ENCODE measurements around the gene NR2C2AP.

The NR2C2AP gene

GRCh38 chr19:19213426-19214158 lies 10.4 kb upstream of the NR2C2AP start:
- H3K9ac ChIP-seq (ENCODE audit: low read length) = no peak overlapping the region
- no peak overlapping the region for H3K4me3 ChIP-seq (ENCODE audit: low read length)
- no peaks in the 10 kb centered on the region for H3K36me3 ChIP-seq (ENCODE audit: control insufficient read depth, low read depth, low read length)
- no peaks in the 10 kb centered on the region for H3K4me1 ChIP-seq (ENCODE audit: control insufficient read depth, low read depth, low read length)
- H3K27ac ChIP-seq (ENCODE audit: low read length) = no peak overlapping the region
- H3K9me3 ChIP-seq (ENCODE audit: control insufficient read depth, low read depth, low read length) = no peaks in the 10 kb centered on the region
- peaks cover 67% of the 10 kb centered on the region for H3K27me3 ChIP-seq (ENCODE audit: control insufficient read depth, insufficient read depth, low read length)

- Histone ChIP-seq H3K4me1 (ENCODE audit: control insufficient read depth, low read depth, low read length) (no peaks in the 10 kb centered on the region), H3K27ac (ENCODE audit: low read length) (no peak overlapping the region), H3K9me3 (ENCODE audit: control insufficient read depth, low read depth, low read length) (no peaks in the 10 kb centered on the region), H3K27me3 (ENCODE audit: control insufficient read depth, insufficient read depth, low read length) (peaks cover 68% of the 10 kb centered on the region), H3K36me3 (ENCODE audit: control insufficient read depth, low read depth, low read length) (no peaks in the 10 kb centered on the region), H3K4me3 (ENCODE audit: low read length) (no peak overlapping the region), H3K9ac (ENCODE audit: low read length) (no peak overlapping the region)
Observed at GRCh38 chr19:19212916-19213315, 9.7 kb upstream of the NR2C2AP start.

- no peak within 1 kb of the TSS for H3K27ac ChIP-seq (ENCODE audit: low read length)
- peak within 1 kb of the TSS; percentile 32 for H3K4me3 ChIP-seq (ENCODE audit: low read length)
- peaks cover 79% of the 10 kb centered on the region for H3K27me3 ChIP-seq (ENCODE audit: control insufficient read depth, insufficient read depth, low read length)
- H3K9me3 ChIP-seq (ENCODE audit: control insufficient read depth, low read depth, low read length) = no peaks in the 10 kb centered on the region
- no peak within 1 kb of the TSS for H3K9ac ChIP-seq (ENCODE audit: low read length)
- no peaks in the 10 kb centered on the region for H3K4me1 ChIP-seq (ENCODE audit: control insufficient read depth, low read depth, low read length)
- H3K36me3 ChIP-seq (ENCODE audit: control insufficient read depth, low read depth, low read length) = no peaks in the 10 kb centered on the region
Observed at GRCh38 chr19:19211499-19212420, 8.5 kb upstream of the NR2C2AP start, which contains the start of gene NCAN. Gene NCAN, plus strand, starts transcription at chr19:19211958. Its CDS starts 4,996 bp downstream, at chr19:19216954.

- H3K4me1 ChIP-seq (ENCODE audit: control insufficient read depth, low read depth, low read length) = no peaks in the 10 kb centered on the region
- H3K9ac ChIP-seq (ENCODE audit: low read length) = no peak overlapping the region
- H3K27ac ChIP-seq (ENCODE audit: low read length) = no peak overlapping the region
- no peaks in the 10 kb centered on the region for H3K9me3 ChIP-seq (ENCODE audit: control insufficient read depth, low read depth, low read length)
- no peaks in the 10 kb centered on the region for H3K36me3 ChIP-seq (ENCODE audit: control insufficient read depth, low read depth, low read length)
- peaks cover 92% of the 10 kb centered on the region for H3K27me3 ChIP-seq (ENCODE audit: control insufficient read depth, insufficient read depth, low read length)
- no peak overlapping the region for H3K4me3 ChIP-seq (ENCODE audit: low read length)
Observed at GRCh38 chr19:19209372-19209771, 6.2 kb upstream of the NR2C2AP start.

GRCh38 chr19:19207637-19208572 lies 4.7 kb upstream of the NR2C2AP start:
- Histone ChIP-seq H3K4me1 (ENCODE audit: control insufficient read depth, low read depth, low read length) (no peaks in the 10 kb centered on the region), H3K27me3 (ENCODE audit: control insufficient read depth, insufficient read depth, low read length) (peaks cover 83% of the 10 kb centered on the region), H3K9ac (ENCODE audit: low read length) (no peak overlapping the region), H3K4me3 (ENCODE audit: low read length) (no peak overlapping the region), H3K9me3 (ENCODE audit: control insufficient read depth, low read depth, low read length) (no peaks in the 10 kb centered on the region), H3K27ac (ENCODE audit: low read length) (no peak overlapping the region), H3K36me3 (ENCODE audit: control insufficient read depth, low read depth, low read length) (no peaks in the 10 kb centered on the region)

GRCh38 chr19:19206938-19207337 lies 3.7 kb upstream of the NR2C2AP start:
- H3K27me3 ChIP-seq (ENCODE audit: control insufficient read depth, insufficient read depth, low read length) = peaks cover 73% of the 10 kb centered on the region
- H3K9me3 ChIP-seq (ENCODE audit: control insufficient read depth, low read depth, low read length) = no peaks in the 10 kb centered on the region
- H3K9ac ChIP-seq (ENCODE audit: low read length) = no peak overlapping the region
- H3K36me3 ChIP-seq (ENCODE audit: control insufficient read depth, low read depth, low read length) = no peaks in the 10 kb centered on the region
- no peak overlapping the region for H3K27ac ChIP-seq (ENCODE audit: low read length)
- peaks cover 7% of the 10 kb centered on the region for H3K4me1 ChIP-seq (ENCODE audit: control insufficient read depth, low read depth, low read length)
- H3K4me3 ChIP-seq (ENCODE audit: low read length) = no peak overlapping the region

- Histone ChIP-seq H3K9ac (ENCODE audit: low read length) (no peak overlapping the region), H3K4me3 (ENCODE audit: low read length) (no peak overlapping the region), H3K27ac (ENCODE audit: low read length) (no peak overlapping the region), H3K36me3 (ENCODE audit: control insufficient read depth, low read depth, low read length) (no peaks in the 10 kb centered on the region), H3K4me1 (ENCODE audit: control insufficient read depth, low read depth, low read length) (peaks cover 7% of the 10 kb centered on the region), H3K9me3 (ENCODE audit: control insufficient read depth, low read depth, low read length) (no peaks in the 10 kb centered on the region), H3K27me3 (ENCODE audit: control insufficient read depth, insufficient read depth, low read length) (peaks cover 61% of the 10 kb centered on the region)
Observed at GRCh38 chr19:19205416-19206410, 2.5 kb upstream of the NR2C2AP start.

GRCh38 chr19:19204181-19204580 lies 967 bp upstream of the NR2C2AP start:
- Histone ChIP-seq H3K4me3 (ENCODE audit: low read length) (no peak overlapping the region), H3K27me3 (ENCODE audit: control insufficient read depth, insufficient read depth, low read length) (peaks cover 46% of the 10 kb centered on the region), H3K27ac (ENCODE audit: low read length) (no peak overlapping the region)

GRCh38 chr19:19202707-19203011 lies 555 bp downstream of the NR2C2AP start:
- peaks cover 38% of the 10 kb centered on the region for H3K27me3 ChIP-seq (ENCODE audit: control insufficient read depth, insufficient read depth, low read length)
- H3K27ac ChIP-seq (ENCODE audit: low read length) = no peak overlapping the region
- H3K4me1 ChIP-seq (ENCODE audit: control insufficient read depth, low read depth, low read length) = peaks cover 7% of the 10 kb centered on the region
- no peaks in the 10 kb centered on the region for H3K9me3 ChIP-seq (ENCODE audit: control insufficient read depth, low read depth, low read length)
- peaks cover 14% of the 10 kb centered on the region for H3K36me3 ChIP-seq (ENCODE audit: control insufficient read depth, low read depth, low read length)
- peak overlapping the region; percentile 80 for H3K4me3 ChIP-seq (ENCODE audit: low read length)
- peak overlapping the region; percentile 79 for H3K9ac ChIP-seq (ENCODE audit: low read length)

More at GRCh38 chr19:19204181-19204580, 967 bp upstream of the NR2C2AP start:
- Histone ChIP-seq H3K9me3 (ENCODE audit: control insufficient read depth, low read depth, low read length) (no peaks in the 10 kb centered on the region), H3K9ac (ENCODE audit: low read length) (no peak overlapping the region), H3K4me1 (ENCODE audit: control insufficient read depth, low read depth, low read length) (peaks cover 7% of the 10 kb centered on the region), H3K36me3 (ENCODE audit: control insufficient read depth, low read depth, low read length) (peaks cover 1% of the 10 kb centered on the region)
